HG02840 (cell line): ENCODE measurements around the gene DMRT1.
"Not testable (repeated sequence)": the region's sequence is repeated elsewhere in the genome, so short reads cannot be mapped to it uniquely, and the experiment has no call there.

Experiments
- ATAC-seq: cut with Tn5 transposase; IDR thresholded peaks from one replicate; pipeline ENCODE4 v1.9.1; 2021; ENCODE audit warnings: mild to moderate bottlenecking, moderate library complexity, moderate number of reproducible peaks; ENCODE audit not compliant: unreplicated experiment, low FRiP score

Gene DMRT1

GRCh38 chr9:852539-852938 is 11.0 kb downstream of the DMRT1 start:
- ATAC-seq, result no peak

DNA sequence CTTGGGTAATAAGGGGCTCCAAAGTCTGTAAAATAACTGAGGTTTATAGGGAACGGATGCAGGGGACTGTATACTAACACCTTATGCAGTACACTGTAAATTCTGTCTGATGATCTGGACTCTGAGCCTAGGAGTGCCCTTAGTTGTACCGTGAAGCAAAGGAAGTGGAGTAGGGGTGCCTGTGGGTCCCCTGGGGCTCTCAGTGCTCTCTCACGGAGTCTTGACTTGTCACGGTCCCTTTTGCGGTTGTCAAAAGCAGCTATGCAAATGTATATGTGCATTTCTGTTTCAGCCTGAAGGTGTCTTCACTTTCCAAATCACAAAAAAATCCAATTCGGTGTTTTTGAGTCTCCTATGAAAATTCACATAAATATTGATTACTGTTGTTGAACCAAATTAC is 17.8 kb downstream of the DMRT1 start:
- ATAC-seq, result peak; percentile 94

DNA sequence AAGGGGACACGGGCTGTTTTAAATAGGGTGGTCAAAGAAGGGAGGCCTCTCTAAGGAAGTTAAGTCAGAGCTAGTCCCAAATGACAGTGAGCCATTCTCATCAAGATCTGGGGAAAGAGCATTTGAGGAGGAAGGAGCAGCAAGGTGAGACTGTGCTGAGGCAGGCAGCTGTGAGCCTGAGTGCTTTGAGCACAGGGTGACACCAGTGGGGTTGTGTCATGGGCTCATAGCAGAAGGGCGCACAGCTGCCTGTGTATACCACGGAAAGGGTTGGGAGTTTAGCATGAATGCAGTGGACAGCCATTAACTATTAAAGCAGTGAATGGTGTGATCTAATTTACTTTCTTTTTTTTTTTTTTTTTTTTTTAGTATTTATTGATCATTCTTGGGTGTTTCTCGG is 19.2 kb downstream of the DMRT1 start:
- ATAC-seq, result no peak

GRCh38 chr9:861525-861924 is 20.0 kb downstream of the DMRT1 start:
- ATAC-seq, result not testable (repeated sequence)

DNA sequence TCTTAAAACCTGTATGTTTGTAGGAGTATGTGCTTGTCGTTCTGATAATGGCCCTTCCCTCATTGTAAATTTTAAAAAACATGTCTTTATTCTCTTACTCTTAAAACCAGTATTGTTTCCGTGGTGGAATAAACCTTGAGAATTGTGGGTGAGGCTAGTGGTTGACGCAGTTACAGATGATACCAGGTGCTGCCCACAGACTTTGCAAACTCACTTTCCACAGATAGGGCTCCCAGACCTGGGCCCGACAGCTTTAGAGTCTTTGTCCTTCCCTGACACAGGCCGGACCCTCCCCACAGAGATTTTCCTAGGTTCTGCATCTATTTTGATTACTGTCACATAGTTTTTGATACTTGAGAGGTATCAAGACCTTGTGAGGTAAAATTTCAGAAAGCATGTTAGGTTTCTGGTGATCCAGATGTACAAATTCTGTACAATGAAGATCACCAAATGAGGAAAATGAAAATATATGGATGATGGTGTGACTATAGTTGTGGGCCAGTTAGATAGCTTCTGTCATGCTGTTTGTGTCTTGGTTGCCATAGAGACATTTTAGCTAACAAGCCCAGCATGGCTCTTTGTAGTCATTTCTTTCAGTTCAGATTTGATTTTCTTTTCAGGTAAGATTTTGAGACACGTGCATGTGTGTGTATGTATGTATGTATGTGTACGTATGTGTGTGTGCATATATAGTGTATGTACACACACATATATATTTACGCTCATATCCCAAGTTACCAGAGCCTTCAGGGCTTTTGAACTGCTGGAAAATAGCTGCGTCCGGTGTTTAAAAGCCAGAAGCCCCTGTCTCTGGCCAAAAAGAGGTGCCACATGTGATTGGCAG is 33.8 kb downstream of the DMRT1 start:
- ATAC-seq, result no peak

GRCh38 chr9:876425-876824 is 34.9 kb downstream of the DMRT1 start:
- ATAC-seq, result no peak

- no peak for ATAC-seq
Observed at GRCh38 chr9:878239-878638, 36.7 kb downstream of the DMRT1 start.

- no peak for ATAC-seq
Observed at GRCh38 chr9:880725-881124, 39.2 kb downstream of the DMRT1 start.

- ATAC-seq, result no peak
Observed at GRCh38 chr9:882416-882924, 41.0 kb downstream of the DMRT1 start.

GRCh38 chr9:883011-883410 is 41.5 kb downstream of the DMRT1 start:
- ATAC-seq, result no peak

- no peak for ATAC-seq
Observed at GRCh38 chr9:886886-887285, 45.4 kb downstream of the DMRT1 start.

GRCh38 chr9:892123-892522 is 50.6 kb downstream of the DMRT1 start:
- ATAC-seq, result no peak

DNA sequence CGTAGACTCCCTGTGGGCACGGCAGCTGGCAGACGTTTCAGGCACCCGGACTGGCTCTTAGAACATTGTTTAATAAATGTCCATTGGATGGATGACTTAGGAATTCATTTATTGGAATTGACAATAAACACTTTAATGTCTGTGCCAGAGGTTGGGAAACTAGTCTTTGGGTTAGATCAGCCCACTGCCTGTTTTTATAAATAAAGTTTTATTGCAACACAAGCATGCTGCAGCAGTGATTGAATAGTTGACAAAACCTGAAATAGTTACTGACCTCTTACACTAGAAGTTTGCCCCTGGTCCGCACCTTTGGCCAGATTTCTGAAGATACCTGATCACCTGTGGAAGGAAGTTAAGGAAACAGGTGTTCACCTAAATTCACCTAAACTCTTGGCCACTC is 51.6 kb downstream of the DMRT1 start:
- ATAC-seq, result no peak

- ATAC-seq, result peak; percentile 100
Observed at GRCh38 chr9:893843-894420, 52.4 kb downstream of the DMRT1 start.

- no peak for ATAC-seq
Observed at GRCh38 chr9:899440-900184, 58.1 kb downstream of the DMRT1 start.

- no peak for ATAC-seq
Observed at GRCh38 chr9:903886-904285, 62.4 kb downstream of the DMRT1 start.

GRCh38 chr9:905906-906305 is 64.4 kb downstream of the DMRT1 start:
- no peak for ATAC-seq

DNA sequence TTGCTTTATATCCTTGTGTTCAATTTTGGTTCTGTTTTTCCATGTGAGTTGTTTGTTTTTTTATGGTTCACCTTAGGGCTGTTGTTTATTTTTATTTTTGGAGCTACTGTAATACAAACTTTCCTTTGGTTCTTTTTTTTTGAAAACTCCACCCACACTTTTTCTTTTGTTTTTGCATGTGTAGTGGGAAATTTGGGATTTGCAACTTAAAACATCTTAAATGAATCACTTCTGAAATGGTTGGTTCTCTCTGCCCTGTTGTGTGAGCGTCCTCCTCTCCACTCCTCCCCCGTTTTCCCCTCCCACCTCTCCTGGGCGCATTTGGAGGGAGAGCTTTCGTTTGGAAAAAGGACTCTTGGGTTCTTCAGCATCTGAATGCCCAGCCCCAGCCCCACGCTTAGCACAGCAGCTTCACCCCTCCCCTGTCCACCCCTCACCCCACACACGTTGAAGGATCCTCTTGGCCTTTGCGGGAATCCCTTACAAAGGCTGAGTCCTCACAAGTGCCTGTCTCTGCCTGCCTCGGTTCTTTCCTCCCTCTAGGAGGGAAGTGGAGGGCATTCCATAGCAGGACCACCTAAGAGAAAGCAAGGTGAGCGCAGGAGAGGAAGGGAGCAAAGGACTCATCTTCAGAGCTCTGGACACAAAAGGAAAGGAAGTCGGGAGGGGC is 67.2 kb downstream of the DMRT1 start:
- no peak for ATAC-seq

DNA sequence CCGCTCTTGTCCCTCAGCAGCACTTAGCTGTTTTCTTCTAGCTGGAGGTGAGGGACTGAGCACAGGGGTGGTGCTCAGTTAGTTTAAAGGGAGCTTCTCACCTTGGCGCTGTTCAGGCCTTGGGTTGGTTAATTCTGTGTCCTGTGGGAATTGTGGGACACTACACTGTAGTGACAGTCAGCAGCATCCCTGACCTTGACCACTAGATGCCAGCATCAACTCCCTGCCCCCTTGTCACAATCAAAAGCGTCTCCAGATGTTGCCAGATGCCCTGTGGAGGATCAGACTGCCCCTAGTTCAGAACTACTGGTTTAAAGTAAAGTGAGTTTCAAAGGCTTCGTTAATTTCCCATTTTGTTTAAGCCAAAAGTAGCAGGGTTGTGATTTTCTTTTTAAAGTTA is 69.5 kb downstream of the DMRT1 start:
- ATAC-seq, result no peak

DNA sequence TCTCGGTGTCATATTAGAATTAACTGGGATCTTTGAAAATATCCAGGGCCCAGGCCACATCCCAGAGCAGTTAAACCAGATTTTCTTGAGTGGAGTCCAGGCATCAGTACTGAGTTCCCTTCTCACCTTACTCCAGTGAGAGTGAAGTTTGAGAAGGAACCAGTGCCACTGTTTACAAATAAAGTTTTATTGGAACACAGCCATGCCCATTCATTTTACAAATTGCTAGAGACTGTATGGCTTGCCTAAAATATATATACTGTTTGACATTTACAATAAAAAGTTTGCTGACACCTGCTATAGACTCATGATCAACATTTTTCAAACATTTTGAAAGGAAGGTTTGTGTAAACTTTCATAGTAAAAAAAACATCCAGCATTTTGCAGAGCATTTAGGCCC is 71.3 kb downstream of the DMRT1 start:
- no peak for ATAC-seq

DNA sequence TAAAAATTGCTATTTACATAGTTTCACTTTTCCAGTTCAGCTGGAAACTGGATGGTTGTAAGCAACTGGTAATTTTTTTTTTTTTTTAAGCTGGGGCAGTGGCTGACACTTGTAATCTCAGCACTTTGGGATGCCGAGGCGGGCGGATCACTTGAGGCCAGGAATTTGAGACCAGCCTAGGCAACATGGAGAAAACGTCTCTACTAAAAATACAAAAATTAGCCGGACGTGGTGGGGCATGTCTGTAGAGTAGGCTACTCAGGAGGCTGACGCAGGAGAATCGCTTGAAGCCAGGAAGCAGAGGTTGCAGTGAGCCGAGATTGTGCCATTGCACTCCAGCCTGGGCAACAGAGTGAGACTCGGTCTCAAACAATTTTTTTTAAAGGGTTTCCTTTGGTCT is 72.0 kb downstream of the DMRT1 start:
- not testable (repeated sequence) for ATAC-seq
